Heart right ventricle (tissue), 16 donors: ENCODE data around the gene PWWP2B. TPM values are rescaled to one million over a fixed set of nuclear protein-coding genes. Genes with fewer than 3 reads are reported as not detected.

Experiments used
- ATAC-seq, 8 donors: fragments of 200-7000 bp; cut with Tn5 transposase; one replicate each; pipeline ENCODE4 v1.9.1; 2020; ENCODE audit warnings: mild to moderate bottlenecking in 8 of 8, moderate library complexity in 8 of 8, moderate number of reproducible peaks in 1 of 8
- DNase-seq, 2 donors: peaks; one replicate each; pipeline ENCODE4 v3.0.0-alpha.2; 2020
- H3K27ac ChIP-seq, 10 donors: fragments of 200-600 bp; sonication (generic) in 2 of 10; one replicate each; pipeline versions ENCODE4 v1.5.0 to v1.8.0; 2020 to 2022; ENCODE audit warnings: mild to moderate bottlenecking in 3 of 10
- H3K27me3 ChIP-seq, 7 donors: fragments of 200-600 bp; one replicate each; pipeline ENCODE4 v1.8.0; 2021 to 2022; ENCODE audit warnings: mild to moderate bottlenecking in 2 of 7
- H3K36me3 ChIP-seq, 9 donors: fragments of 200-600 bp; sonication (generic) in 1 of 9; one replicate each; pipeline versions ENCODE4 v1.5.0 to v1.8.0; 2020 to 2022; ENCODE audit warnings: mild to moderate bottlenecking in 2 of 9
- H3K4me1 ChIP-seq, 9 donors: fragments of 200-600 bp; sonication (generic) in 1 of 9; one replicate each; pipeline versions ENCODE4 v1.5.0 to v1.8.0; 2020 to 2022; ENCODE audit warnings: mild to moderate bottlenecking in 4 of 9
- H3K4me3 ChIP-seq, 10 donors: fragments of 200-600 bp; sonication (generic) in 2 of 10; one replicate each; pipeline versions ENCODE4 v1.5.0 to v1.8.0; 2020 to 2022; ENCODE audit warnings: mild to moderate bottlenecking in 7 of 10, moderate library complexity in 2 of 10
- H3K9me3 ChIP-seq, 11 donors: fragments of 200-600 bp in 10 of 11; sonication (generic) in 2 of 11; one replicate each; pipeline versions ENCODE4 v1.5.0 to v1.8.0; 2013 to 2022; ENCODE audit warnings: mild to moderate bottlenecking in 2 of 11, control low read depth in 1 of 11, moderate library complexity in 1 of 11
- CTCF ChIP-seq, 9 donors: fragments of 200-600 bp; sonication (generic) in 2 of 9; IDR thresholded peaks; one replicate each; pipeline versions ENCODE4 v1.5.0 to v1.8.0; 2021 to 2022; ENCODE audit warnings: antibody characterized with exemption in 9 of 9, mild to moderate bottlenecking in 5 of 9, moderate library complexity in 1 of 9
- WGBS, 2 donors: extraction: QIAGEN DNeasy Blood & Tissue Kit; methylation state at CpG; one replicate each; pipeline ENCODE4 v1.1.7; 2013; ENCODE audit warnings: inconsistent platforms in 1 of 2; 5-methylcytosine and 5-hydroxymethylcytosine counted together
- intact Hi-C, 10 donors: fragments of 100-400 bp; cut with DNase I; formaldehyde crosslinking; loops; one replicate each; pipeline versions ENCODE4 v1.11.1 to v1.14.2; 2022
- polyA plus RNA-seq, 2 donors: library from polyadenylated mRNA; stranded (reverse); fragments of 200-250 nt; gene quantifications; one replicate each; pipeline ENCODE4 v1.2.3, GENCODE V29; 2013
- total RNA-seq, 10 donors: library from RNA; stranded (reverse); fragmentation: NEBNext Ultra II Directional in 3 of 10; extraction: Animal tissue kit (Norgen Biotek cat#: 25700) in 3 of 10; gene quantifications; one replicate each; pipeline versions ENCODE4 v1.2.1 to v1.2.4, GENCODE V29; 2021 to 2023
- donor health status: Arrhythmogenic right ventricular cardiomyopathy.
- donor health status: ischemic (EF 13 %, LVEDD 7.1; RV severe dilation, severe dysfunction).
- donor health status: healthy with polysubstance abuse.
- donor health status: DM: no; HTN: yes; CAD: no.
- donor health status: DM: no; HTN: no; CAD: no.
- donor health status: ischemic (EF 25% LVEDD 6.9; RV normal size, moderate dysfunction).
- donor health status: ischemic (EF 25% LVEDD 5.7; RV mildly dilated, moderate dysfunction).
- donor health status: healthy.
- donor health status: DM: yes; HTN: yes; CAD: no.
- donor health status: Ischemic cardiomyopathy.
- donor health status: ischemic (EF 35%, LVEDD 5.7; RV mildly dilated, moderate dysfunction).
- donor health status: nonischemic (EF 11% LVEDD 7.7; RV severe dilation, severe dysfunction).
- donor health status: DM: yes; HTN: yes; CAD: no.
- donor health status: PGD.
- donor health status: ischemic (EF 29% LVEDD 5.4; RV normal size, mild dysfunction).
- donor health status: nonischemic (EF 23%, LVEDD 6.1; RV moderate dilation, normal function).

PWWP2B gene
- total and polyA plus RNA-seq, 12 donors, result 11.1 to 21.3 (median 15.0) TPM

- Histone ChIP-seq H3K4me3 (no peak overlapping the region), H3K36me3 (no peaks in the 10 kb centered on the region), H3K27ac (no peak overlapping the region), H3K27me3 (no peaks in the 10 kb centered on the region), H3K4me1 (peaks cover 0 to 17% (median 5%) of the 10 kb centered on the region in 9 donors), H3K9me3 (peaks cover 0 to 4% (median 0%) of the 10 kb centered on the region in 11 donors)
- no peak for TF ChIP-seq CTCF (IDR thresholded peaks at IDR 0.05)
- ATAC-seq, result no peak
- no peak for DNase-seq
- intact Hi-C loops, result loop anchor here in 1 of 10 donors (10.0 kb wide), 1 partner anchor 262 kb away; no protein-coding TSS in a partner anchor
- 80 to 82% methylated on average over 8 of the region's 8 CpGs for WGBS, 2 donors
Observed at GRCh38 chr10:132383101-132383500, 13.9 kb upstream of the PWWP2B start.

- Histone ChIP-seq H3K4me3 (no peak overlapping the region), H3K27me3 (no peaks in the 10 kb centered on the region), H3K36me3 (no peaks in the 10 kb centered on the region), H3K27ac (no peak overlapping the region), H3K9me3 (peaks cover 0 to 4% (median 0%) of the 10 kb centered on the region in 11 donors), H3K4me1 (peaks cover 0 to 17% (median 5%) of the 10 kb centered on the region in 9 donors)
- no peak for ATAC-seq
- 59 to 63% methylated on average over 13 of the region's 13 CpGs for WGBS, 2 donors
- DNase-seq, result no peak
- no peak for TF ChIP-seq CTCF (IDR thresholded peaks at IDR 0.05)
- intact Hi-C loops, result loop anchor here in 2 of 10 donors (2.0 to 10.0 kb wide), 2 partner anchors 69 to 261 kb away; no protein-coding TSS in a partner anchor
Observed at GRCh38 chr10:132383751-132384196, 13.2 kb upstream of the PWWP2B start.

- Histone ChIP-seq H3K27ac (no peak overlapping the region), H3K4me3 (no peak overlapping the region), H3K27me3 (no peaks in the 10 kb centered on the region), H3K36me3 (no peaks in the 10 kb centered on the region), H3K9me3 (peaks cover 0 to 4% (median 0%) of the 10 kb centered on the region in 11 donors), H3K4me1 (peaks cover 3 to 25% (median 12%) of the 10 kb centered on the region in 9 donors)
- no peak for TF ChIP-seq CTCF (IDR thresholded peaks at IDR 0.05)
- intact Hi-C loops, result loop anchor here in 3 of 10 donors (2.0 to 10.0 kb wide), 3 partner anchors 67 to 260 kb away; no protein-coding TSS in a partner anchor
- ATAC-seq (no peak), DNase-seq (no peak)
- 87 to 88% methylated on average over 20 of the region's 20 CpGs for WGBS, 2 donors
Observed at GRCh38 chr10:132384618-132385388, 12.2 kb upstream of the PWWP2B start.

- no peak for ATAC-seq
- peaks cover 3 to 25% (median 12%) of the 10 kb centered on the region in 9 donors for H3K4me1 ChIP-seq
- WGBS, 2 donors, result 55 to 72% methylated on average over 5 of the region's 5 CpGs
- no peak overlapping the region for H3K4me3 ChIP-seq
- intact Hi-C loops, result loop anchor here in 3 of 10 donors (2.0 to 10.0 kb wide), 3 partner anchors 67 to 259 kb away; no protein-coding TSS in a partner anchor
- no peak for DNase-seq
- H3K36me3 ChIP-seq, result no peaks in the 10 kb centered on the region
- peaks cover 0 to 4% (median 0%) of the 10 kb centered on the region in 11 donors for H3K9me3 ChIP-seq
- no peak for TF ChIP-seq CTCF (IDR thresholded peaks at IDR 0.05)
- H3K27me3 ChIP-seq, result no peaks in the 10 kb centered on the region
- H3K27ac ChIP-seq, result no peak overlapping the region
Observed at GRCh38 chr10:132385389-132385667, 11.7 kb upstream of the PWWP2B start.
